GM12872 (cell line): ENCODE measurements around the gene HECW1.

ENCODE experiments used
- CTCF ChIP-seq: IDR thresholded peaks from 3 replicates; pipeline ENCODE4 v1.5.1; 2011; ENCODE audit warnings: low read depth, mild to moderate bottlenecking, low read length, moderate library complexity; ENCODE audit not compliant: insufficient read depth

HECW1 gene

GRCh38 chr7:43385309-43385680 lies 272.8 kb downstream of the HECW1 start:
- TF ChIP-seq CTCF = no peak

- no peak for TF ChIP-seq CTCF
Measured at GRCh38 chr7:43385856-43386255, 273.4 kb downstream of the HECW1 start.

- no peak for TF ChIP-seq CTCF
Measured at GRCh38 chr7:43387932-43388331, 275.5 kb downstream of the HECW1 start.

- TF ChIP-seq CTCF = no peak
Measured at GRCh38 chr7:43390576-43390975, 278.1 kb downstream of the HECW1 start.

GRCh38 chr7:43391518-43391917 lies 279.1 kb downstream of the HECW1 start:
- TF ChIP-seq CTCF = no peak

- TF ChIP-seq CTCF = no peak
Measured at GRCh38 chr7:43392638-43393330, 280.3 kb downstream of the HECW1 start.

GRCh38 chr7:43394441-43395130 lies 282.1 kb downstream of the HECW1 start:
- no peak for TF ChIP-seq CTCF
